ENCODE measurements around the gene TTC24.

DNA sequence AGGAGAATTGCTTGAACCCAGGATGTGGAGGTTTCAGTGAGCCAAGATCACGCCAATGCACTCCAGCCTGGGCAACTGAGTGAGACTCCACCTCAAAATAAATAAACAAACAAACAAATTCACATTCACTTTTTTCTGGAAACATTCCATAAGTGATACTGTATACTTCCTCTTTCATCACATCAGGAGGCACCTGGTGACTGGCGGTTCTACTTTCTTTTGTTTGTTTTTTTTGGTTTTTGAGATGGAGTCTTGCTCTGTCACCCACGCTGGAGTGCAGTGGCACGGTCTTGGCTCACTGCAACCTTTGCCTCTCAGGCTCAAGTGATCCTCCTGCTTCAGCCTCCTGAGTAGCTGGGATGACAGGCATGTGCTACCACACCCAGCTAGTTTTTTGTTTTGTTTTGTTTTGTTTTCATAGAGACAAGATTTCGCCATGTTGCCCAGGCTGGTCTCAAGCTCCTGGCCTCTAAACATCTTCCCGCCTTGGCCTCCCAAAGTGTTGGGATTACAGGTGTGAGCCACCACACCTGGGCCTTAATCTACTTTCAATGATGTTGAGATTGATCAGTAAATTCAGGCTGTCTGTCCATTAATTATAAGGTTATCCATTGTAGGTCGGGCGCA lies 50.4 kb downstream of the TTC24 start:
- TF ChIP-seq, protein P1, sequence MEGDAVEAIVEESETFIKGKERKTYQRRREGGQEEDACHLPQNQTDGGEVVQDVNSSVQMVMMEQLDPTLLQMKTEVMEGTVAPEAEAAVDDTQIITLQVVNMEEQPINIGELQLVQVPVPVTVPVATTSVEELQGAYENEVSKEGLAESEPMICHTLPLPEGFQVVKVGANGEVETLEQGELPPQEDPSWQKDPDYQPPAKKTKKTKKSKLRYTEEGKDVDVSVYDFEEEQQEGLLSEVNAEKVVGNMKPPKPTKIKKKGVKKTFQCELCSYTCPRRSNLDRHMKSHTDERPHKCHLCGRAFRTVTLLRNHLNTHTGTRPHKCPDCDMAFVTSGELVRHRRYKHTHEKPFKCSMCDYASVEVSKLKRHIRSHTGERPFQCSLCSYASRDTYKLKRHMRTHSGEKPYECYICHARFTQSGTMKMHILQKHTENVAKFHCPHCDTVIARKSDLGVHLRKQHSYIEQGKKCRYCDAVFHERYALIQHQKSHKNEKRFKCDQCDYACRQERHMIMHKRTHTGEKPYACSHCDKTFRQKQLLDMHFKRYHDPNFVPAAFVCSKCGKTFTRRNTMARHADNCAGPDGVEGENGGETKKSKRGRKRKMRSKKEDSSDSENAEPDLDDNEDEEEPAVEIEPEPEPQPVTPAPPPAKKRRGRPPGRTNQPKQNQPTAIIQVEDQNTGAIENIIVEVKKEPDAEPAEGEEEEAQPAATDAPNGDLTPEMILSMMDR (conservative IDR thresholded peaks at IDR 0.05): no peak
- TF ChIP-seq ZFX (IDR thresholded peaks at IDR 0.05): no peak
